ENCODE data around the gene POLDIP2.

GRCh38 chr17:28395968-28396367, 38.6 kb upstream of the POLDIP2 start:
- TF ChIP-seq CTCF (IDR thresholded peaks at IDR 0.05) (no peak), EZH2 (IDR thresholded peaks at IDR 0.05; ENCODE audit: borderline replicate concordance, insufficient read depth, low read depth, low read length, poor library complexity, severe bottlenecking) (no peak)
